RWPE2 (cell line): ENCODE results near the gene HNRNPF.
A peak's percentile ranks its signal among the peaks of the same experiment; 100 is the strongest.
"Not testable (repeated sequence)": the region's sequence is repeated elsewhere in the genome, so short reads cannot be mapped to it uniquely, and the experiment has no call there.

Experiments
- ATAC-seq: fragments of 200-7000 bp; cut with Tn5 transposase; 3 replicates; pipeline ENCODE4 v1.9.1; 2021; ENCODE audit warnings: low read depth
- DNase-seq: peaks from one replicate; pipeline ENCODE4 v3.0.0-alpha.2; 2020; ENCODE audit warnings: low spot score
- H3K27ac ChIP-seq: fragments of 450-650 bp; 2 replicates; pipeline ENCODE4 v1.5.1; 2017; ENCODE audit warnings: mild to moderate bottlenecking; ENCODE audit not compliant: poor library complexity, severe bottlenecking
- H3K27me3 ChIP-seq: fragments of 250-450 bp; sonication (Bioruptor Pico); 2 replicates; pipeline ENCODE4 v1.5.1; 2021; ENCODE audit warnings: mild to moderate bottlenecking, moderate library complexity; ENCODE audit not compliant: insufficient read depth, poor library complexity, severe bottlenecking
- H3K36me3 ChIP-seq: fragments of 250-450 bp; sonication (Bioruptor Pico); 2 replicates; pipeline ENCODE4 v1.5.1; 2020; ENCODE audit warnings: low read depth, mild to moderate bottlenecking, moderate library complexity
- H3K4me1 ChIP-seq: fragments of 250-450 bp; sonication (Bioruptor Pico); 2 replicates; pipeline ENCODE4 v1.5.1; 2021; ENCODE audit warnings: mild to moderate bottlenecking, moderate library complexity; ENCODE audit not compliant: insufficient read depth, poor library complexity, severe bottlenecking
- H3K4me3 ChIP-seq: fragments of 250-450 bp; sonication (Bioruptor Pico); 2 replicates; pipeline ENCODE4 v1.5.1; 2021; ENCODE audit warnings: mild to moderate bottlenecking, moderate library complexity; ENCODE audit not compliant: severe bottlenecking
- H3K9me3 ChIP-seq: fragments of 250-450 bp; sonication (Bioruptor Pico); 2 replicates; pipeline ENCODE4 v1.5.1; 2021; ENCODE audit warnings: mild to moderate bottlenecking, moderate library complexity; ENCODE audit not compliant: severe bottlenecking
- TF ChIP-seq, protein P1 (sequence below): fragments of 450-650 bp; IDR thresholded peaks from one replicate; pipeline ENCODE4 v1.5.1; 2017; ENCODE audit warnings: mild to moderate bottlenecking, moderate library complexity; ENCODE audit not compliant: poor library complexity, severe bottlenecking

Gene HNRNPF

DNA sequence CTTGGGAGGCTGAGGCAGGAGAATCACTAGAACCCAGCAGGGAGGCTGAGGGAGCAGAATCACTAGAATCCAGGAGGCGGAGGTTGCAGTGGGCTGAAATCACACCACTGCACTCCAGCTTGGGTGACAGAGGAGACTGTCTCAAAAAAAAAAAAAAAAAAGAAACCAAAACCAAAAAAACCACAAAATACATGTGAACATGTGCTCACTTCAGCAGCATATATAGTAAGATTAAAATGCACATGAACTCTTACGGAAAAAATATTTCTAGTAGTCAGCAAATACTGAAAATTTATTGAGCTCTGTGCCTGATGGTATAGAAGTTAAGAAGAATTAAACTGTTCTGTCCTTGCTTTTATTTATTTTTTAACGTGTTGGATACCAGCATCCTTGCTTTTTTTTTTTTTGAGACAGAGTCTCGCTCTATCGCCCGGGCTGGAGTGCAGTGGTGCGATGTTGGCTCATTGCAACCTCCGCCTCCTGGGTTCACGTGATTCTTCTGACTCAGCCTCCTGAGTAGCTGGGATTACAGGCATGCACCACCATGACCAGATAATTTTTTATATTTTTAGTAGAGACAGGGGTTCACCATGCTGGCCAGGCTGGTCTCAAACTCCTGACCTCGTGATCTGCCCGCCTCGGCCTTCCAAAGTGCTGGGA is 18.3 kb upstream of the HNRNPF start:
- Histone ChIP-seq H3K36me3 (no peaks in the 10 kb centered on the region), H3K27me3 (no peaks in the 10 kb centered on the region), H3K9me3 (no peaks in the 10 kb centered on the region), H3K27ac (no peak overlapping the region), H3K4me1 (no peaks in the 10 kb centered on the region), H3K4me3 (no peak overlapping the region)
- no peak for ATAC-seq
- TF ChIP-seq, protein P1, sequence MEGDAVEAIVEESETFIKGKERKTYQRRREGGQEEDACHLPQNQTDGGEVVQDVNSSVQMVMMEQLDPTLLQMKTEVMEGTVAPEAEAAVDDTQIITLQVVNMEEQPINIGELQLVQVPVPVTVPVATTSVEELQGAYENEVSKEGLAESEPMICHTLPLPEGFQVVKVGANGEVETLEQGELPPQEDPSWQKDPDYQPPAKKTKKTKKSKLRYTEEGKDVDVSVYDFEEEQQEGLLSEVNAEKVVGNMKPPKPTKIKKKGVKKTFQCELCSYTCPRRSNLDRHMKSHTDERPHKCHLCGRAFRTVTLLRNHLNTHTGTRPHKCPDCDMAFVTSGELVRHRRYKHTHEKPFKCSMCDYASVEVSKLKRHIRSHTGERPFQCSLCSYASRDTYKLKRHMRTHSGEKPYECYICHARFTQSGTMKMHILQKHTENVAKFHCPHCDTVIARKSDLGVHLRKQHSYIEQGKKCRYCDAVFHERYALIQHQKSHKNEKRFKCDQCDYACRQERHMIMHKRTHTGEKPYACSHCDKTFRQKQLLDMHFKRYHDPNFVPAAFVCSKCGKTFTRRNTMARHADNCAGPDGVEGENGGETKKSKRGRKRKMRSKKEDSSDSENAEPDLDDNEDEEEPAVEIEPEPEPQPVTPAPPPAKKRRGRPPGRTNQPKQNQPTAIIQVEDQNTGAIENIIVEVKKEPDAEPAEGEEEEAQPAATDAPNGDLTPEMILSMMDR: no peak
- no peak for DNase-seq

DNA sequence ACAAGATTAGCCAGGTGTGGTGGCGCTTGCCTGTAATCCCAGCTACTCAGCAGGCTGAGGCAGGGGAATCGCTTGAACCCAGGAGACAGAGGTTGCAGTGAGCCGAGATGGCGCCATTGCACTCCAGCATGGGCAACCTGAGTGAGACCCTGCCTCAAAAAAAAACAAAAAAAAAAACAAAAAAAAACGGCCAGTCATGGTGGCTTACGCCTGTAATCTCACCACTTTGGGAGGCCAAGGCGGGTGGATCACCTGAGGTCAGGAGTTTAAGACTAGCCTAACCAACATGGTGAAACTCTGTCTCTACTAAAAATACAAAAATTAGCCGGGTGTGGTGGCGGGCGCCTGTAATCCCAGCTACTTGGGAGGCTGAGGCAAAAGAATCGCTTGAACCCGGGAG is 17.5 kb upstream of the HNRNPF start:
- not testable (repeated sequence) for H3K4me3 ChIP-seq, H3K4me1 ChIP-seq, H3K9me3 ChIP-seq, DNase-seq, H3K27me3 ChIP-seq, H3K27ac ChIP-seq, ATAC-seq, H3K36me3 ChIP-seq

DNA sequence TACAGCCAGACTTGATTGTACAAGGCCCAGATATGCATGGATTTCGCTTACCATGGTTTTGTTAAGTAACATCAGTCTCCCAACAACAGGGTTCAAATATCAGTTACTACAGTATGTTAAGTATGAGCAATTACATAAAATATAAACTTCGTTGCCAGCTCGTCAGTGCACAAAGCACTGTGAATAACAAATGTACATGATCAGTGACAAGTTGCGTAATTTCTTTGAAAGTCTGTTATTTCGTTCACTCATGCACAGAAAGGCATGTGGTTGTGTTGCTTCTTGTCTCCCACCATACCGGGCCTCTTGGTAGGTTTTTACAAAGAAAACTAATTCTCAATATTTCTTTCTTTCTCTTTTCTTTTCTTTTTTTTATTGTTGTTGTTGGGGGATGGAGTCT is 15.4 kb upstream of the HNRNPF start:
- no peaks in the 10 kb centered on the region for H3K9me3 ChIP-seq
- H3K27ac ChIP-seq: no peak overlapping the region
- TF ChIP-seq, protein P1: no peak
- H3K36me3 ChIP-seq: no peaks in the 10 kb centered on the region
- no peaks in the 10 kb centered on the region for H3K27me3 ChIP-seq
- H3K4me1 ChIP-seq: peaks cover 3% of the 10 kb centered on the region
- H3K4me3 ChIP-seq: no peak overlapping the region
- ATAC-seq (no peak), DNase-seq (no peak)

DNA sequence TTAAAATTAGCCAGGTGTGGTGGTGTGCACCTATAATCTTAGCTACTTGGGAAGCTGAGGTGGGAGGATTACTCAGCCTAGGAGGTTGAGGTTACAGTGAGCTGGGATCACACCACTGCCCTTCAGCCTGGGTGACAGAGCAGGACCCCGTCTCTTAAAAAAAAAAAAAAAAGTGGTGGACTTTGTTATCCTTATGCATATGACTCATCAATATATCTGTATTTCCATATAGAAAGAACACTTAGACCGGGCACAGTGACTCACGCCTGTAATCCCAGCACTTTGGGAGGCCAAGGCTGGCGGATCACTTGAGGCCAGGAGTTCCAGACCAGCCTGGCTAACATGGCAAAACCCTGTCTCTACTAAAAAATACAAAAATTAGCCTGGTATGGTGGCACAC is 13.0 kb upstream of the HNRNPF start:
- not testable (repeated sequence) for ATAC-seq, H3K27me3 ChIP-seq, H3K4me3 ChIP-seq, H3K4me1 ChIP-seq, H3K9me3 ChIP-seq, DNase-seq, H3K36me3 ChIP-seq
- H3K27ac ChIP-seq: peak overlapping the region; percentile 77

DNA sequence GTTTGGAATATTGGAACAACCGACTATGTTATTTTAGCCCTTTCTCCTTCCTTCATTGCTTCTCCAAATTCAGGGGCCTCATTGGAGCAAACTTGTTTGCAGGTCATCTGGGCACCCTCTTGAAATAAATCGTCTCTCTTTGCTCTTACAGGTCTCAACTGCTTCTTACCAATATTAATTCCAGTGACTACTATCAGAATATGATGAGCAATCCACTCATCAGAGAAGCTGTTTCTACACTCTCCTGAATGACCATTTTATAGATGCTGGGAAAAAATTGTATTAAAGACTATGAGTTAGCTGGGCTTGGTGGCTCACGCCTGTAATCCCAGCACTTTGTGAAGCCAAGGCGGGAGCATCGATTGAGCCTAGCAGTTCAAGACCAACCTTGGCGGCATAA is 12.5 kb upstream of the HNRNPF start:
- TF ChIP-seq, protein P1: no peak

DNA sequence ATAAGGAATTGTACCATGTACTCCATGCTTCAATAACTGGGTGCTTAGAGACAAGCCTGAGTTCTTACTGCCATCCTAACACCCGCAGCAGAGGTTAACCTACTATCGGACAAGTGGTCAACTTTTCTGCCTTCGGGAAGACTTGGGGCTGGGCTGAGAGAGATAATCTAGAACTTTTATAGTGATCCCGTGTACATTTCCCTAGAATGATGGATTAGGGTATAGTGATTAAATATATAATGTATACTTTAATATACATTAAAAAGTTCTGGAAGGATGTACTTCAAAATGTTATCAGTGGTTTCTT is 12.2 kb upstream of the HNRNPF start:
- Histone ChIP-seq H3K27ac (peak overlapping the region; percentile 77), H3K4me3 (peak overlapping the region; percentile 33), H3K36me3 (no peaks in the 10 kb centered on the region), H3K4me1 (peaks cover 3% of the 10 kb centered on the region), H3K9me3 (no peaks in the 10 kb centered on the region), H3K27me3 (no peaks in the 10 kb centered on the region)
- ATAC-seq (no peak), DNase-seq (no peak)
- TF ChIP-seq, protein P1: no peak

More for the DNA sequence above, 12.5 kb upstream of the HNRNPF start:
- H3K9me3 ChIP-seq: no peaks in the 10 kb centered on the region
- peaks cover 3% of the 10 kb centered on the region for H3K4me1 ChIP-seq
- no peak overlapping the region for H3K4me3 ChIP-seq
- peak overlapping the region; percentile 77 for H3K27ac ChIP-seq
- ATAC-seq: no peak
- H3K36me3 ChIP-seq: no peaks in the 10 kb centered on the region
- no peaks in the 10 kb centered on the region for H3K27me3 ChIP-seq
- no peak for DNase-seq
